C4-2B (cell line): Measurements from ENCODE around the gene LOC128125822.

Source experiments
- CTCF ChIP-seq: fragments of 450-650 bp; conservative IDR thresholded peaks from 2 replicates; pipeline ENCODE4 v1.5.1; 2017; ENCODE audit warnings: mild to moderate bottlenecking
- ZFX ChIP-seq: fragments of 450-650 bp; IDR thresholded peaks from 2 replicates; pipeline ENCODE4 v1.6.1; 2017

GRCh38 chr6:63584566-63584965 is 12.3 kb downstream of the LOC128125822 start:
- TF ChIP-seq CTCF: no peak
- TF ChIP-seq ZFX: no peak
